Measurements from ENCODE around the gene NFATC2IP.

- TF ChIP-seq POLR2A (IDR thresholded peaks at IDR 0.05; ENCODE audit: low read depth, low read length), result no peak
- TF ChIP-seq POLR2AphosphoS5 (IDR thresholded peaks at IDR 0.05; ENCODE audit: low read depth, low read length), result no peak
- no peak for TF ChIP-seq TAF1 (IDR thresholded peaks at IDR 0.05; ENCODE audit: borderline replicate concordance, low read depth, low read length)
Observed at GRCh38 chr16:28923231-28923587, 27.5 kb upstream of the NFATC2IP start.
